DMS 273 (cell line): ENCODE data around the gene TMBIM6.
"Not testable (repeated sequence)": the region's sequence is repeated elsewhere in the genome, so short reads cannot be mapped to it uniquely, and the experiment has no call there.

Source experiments
- DNase-seq: peaks from one replicate; lab custom pipeline; 2025; ENCODE audit not compliant: unreplicated experiment; lab: John Stamatoyannopoulos, UW

Gene TMBIM6

GRCh38 chr12:49728446-49728845 is 12.9 kb upstream of the TMBIM6 start:
- DNase-seq, result no peak

- no peak for DNase-seq
Observed at GRCh38 chr12:49730050-49730449, 11.3 kb upstream of the TMBIM6 start.

DNA sequence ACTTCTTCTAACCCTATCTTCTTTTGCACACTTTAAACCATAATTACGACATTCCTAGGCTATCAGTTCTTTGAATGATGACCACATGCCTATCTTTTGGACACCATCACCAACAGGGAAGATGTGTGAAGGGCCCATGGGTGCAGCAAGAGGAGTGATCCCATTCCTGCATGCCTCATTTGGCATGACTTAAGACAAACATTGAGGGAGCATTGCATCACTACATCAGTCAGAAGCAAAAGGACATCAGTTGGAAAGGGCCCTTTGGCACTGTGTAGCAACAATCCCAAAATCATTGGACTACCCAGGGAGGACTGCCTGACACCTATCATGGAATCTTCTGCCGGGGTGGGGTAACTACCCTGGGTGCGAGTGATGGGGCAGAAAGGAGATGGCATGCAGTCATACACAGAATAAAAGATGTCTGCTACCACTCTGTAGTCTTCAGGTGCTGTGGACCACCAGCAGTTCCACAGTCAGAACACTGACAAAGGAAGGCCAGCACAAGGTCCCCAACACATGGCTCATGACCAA is 10.7 kb upstream of the TMBIM6 start:
- DNase-seq, result no peak

DNA sequence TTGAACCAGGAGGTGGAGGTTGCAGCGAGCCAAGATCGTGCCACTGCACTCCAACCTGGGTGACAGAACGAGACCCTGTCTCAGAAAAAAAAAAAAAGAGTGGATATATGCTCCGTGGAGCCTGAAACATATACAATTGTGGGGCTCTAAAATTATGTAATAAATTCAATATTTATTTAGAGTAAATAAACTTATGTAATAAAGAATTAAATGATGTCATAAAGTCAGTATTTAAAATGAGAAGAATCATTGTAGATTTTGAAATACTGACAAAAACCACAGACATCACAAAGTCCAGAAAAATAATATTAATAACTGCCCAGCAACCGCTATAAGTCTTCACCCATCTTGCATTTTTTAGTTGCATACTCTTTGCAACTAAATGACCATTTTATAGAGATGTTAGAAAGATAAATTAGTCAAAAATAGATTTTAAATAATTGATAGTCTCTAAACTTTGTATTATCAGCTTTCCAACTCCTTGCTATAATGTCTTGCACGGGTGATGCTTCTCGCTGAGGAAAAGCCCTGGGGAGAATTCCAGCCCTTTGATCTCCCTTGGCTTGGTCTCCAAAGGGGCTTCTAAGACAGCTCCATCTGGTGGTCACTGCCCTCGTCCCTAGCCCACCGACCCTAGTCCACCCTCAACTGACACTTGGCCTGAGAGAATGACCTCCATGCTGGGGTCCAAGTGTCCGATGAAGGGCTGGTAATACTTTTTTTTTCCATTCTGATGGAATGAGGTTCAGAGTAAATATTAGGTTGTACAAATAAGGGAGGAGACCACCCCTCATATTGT is 7.9 kb upstream of the TMBIM6 start:
- DNase-seq, result no peak

DNA sequence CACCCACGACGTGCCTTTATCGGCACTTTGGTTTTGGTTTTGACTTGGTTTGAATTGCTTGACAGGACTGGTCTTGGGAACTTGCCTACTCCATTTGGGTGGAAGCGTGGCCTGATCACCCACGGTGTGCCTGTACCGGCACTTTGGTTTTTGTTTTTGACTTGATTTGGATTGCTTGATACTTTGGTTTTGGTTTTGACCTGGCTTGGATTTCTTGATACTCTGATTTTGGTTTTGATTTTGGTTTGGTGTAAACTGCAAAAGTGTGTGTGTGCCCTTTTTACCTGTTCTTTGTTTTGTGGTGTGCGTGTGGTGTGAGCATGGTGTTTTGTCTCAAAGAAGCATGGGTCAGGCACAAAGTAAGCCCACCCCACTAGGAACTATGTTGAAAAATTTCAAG is 6.5 kb upstream of the TMBIM6 start:
- DNase-seq, result not testable (repeated sequence)

DNA sequence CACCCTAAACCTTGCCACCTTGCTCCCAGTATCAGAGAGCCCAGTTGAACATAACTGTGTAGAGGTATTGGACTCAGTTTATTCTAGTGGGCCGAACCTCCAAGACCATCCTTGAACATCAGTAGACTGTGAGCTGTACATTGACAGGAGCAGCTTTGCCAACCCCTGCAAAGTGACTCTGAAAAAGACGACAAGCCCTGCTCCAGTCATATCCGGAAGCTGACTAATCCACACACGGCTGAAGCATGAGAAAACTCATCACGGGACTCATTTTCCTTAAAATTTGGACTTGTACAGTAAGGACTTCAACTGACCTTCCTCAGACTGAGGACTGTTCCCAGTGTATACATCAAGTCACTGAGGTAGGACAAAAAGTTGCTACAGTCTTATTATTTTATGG is 2.6 kb upstream of the TMBIM6 start:
- DNase-seq, result not testable (repeated sequence)

- DNase-seq, result not testable (repeated sequence)
Observed at GRCh38 chr12:49740277-49740676, 1.1 kb upstream of the TMBIM6 start.

GRCh38 chr12:49741882-49742620 is 694 bp downstream of the TMBIM6 start:
- DNase-seq, result peak; percentile 81

GRCh38 chr12:49744363-49744885 is 3.1 kb downstream of the TMBIM6 start:
- no peak for DNase-seq

DNA sequence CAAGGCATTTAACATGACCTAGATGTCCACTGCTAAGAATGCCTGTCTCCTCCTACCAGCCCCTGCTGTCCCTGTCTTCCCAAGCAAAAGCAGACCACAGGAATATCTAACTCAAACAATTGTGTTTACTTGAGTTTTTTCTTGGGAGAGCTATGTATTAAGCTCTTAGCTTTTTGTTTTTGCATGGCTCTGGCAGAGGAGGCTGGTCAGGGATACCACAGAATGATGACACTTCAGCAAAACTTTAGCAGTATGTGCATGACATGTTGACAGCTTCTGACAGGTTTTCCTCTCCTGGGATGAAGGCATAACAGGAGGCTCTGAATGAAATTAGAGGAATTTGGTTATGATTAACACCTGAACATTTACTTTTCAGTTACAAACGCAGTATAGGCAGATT is 6.9 kb downstream of the TMBIM6 start:
- DNase-seq, result no peak

DNA sequence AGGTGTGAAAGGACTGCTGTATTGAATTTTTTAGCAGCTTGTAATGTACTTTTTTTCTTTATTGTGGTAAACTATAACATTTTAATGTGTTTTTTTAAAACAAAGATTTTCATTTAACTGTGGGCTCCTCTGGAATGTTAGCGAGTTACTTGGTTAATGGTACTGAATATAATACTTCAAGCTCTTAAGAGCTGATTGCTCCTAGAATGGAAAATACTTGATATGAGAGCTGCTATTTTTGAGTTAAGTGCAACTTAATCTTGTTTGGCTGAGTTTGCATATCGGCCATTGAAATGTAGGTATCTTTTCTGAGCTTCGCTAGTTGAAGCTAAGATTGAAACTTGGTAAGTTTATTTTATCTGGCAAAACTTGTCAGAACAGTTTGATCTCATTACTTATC is 7.4 kb downstream of the TMBIM6 start:
- DNase-seq, result no peak

DNA sequence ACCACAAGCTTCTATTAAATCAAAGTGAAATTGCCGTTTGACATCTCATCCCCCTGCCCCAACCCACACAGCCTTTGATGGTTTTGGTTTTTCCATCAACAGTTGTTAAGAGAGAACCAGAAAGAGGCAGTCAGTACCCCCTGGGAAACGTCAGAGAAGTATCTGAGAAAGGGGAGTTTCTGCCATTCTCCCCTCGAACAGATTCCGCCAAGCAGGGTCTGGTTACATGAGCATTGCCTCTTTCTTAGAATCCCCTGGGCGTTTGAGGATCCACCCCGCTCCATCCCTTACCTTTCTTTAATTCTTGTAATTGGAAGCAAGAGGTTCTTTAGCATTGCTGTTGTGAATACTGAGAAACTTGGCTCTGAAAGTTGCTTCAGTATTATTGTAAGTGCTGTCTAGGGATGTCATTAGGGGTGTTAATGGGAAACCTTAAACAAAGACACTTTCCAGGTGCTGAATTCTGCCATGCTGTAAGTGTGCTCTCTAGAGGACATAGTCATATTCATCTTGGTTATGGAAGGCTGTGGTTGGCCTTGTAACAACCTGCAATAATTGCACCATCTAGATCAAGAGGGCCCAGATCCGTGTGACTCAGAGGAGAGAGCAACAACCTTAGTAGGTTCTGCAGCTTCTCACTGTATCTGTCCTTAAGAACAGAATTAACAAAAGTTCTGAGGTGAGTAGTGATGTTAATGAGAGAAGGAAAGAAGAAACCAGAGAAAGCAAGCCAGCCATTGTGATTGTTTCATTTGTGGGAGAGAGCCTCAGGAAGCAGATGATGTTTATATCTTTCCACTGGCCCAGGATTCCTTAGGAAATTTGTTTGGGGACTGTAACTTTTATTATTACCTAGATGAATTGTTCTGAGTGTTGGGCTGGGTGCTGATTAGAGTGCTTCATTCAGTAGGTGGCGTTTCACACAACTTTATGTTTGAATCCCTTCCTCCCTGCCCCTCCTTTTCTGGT is 9.0 kb downstream of the TMBIM6 start:
- DNase-seq, result no peak

DNA sequence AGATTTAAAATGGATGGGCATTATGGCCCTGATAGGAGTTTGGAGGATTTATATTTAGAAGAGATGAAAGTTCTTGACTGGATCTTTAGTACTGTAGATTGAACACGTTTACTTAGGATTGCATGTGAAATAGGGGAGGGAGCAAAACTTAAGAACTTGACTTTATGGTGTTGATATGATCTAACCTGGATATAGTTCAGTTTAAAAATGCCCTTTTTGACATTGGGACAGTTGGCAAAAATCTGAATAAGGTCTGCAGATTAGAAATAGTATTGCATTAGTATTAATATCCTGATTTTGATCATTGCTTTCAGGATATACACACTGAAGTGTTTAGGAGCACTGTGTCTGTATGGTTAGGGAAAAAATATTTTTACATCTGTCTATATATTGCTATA is 9.6 kb downstream of the TMBIM6 start:
- DNase-seq, result no peak

- no peak for DNase-seq
Observed at GRCh38 chr12:49761677-49762467, 20.5 kb downstream of the TMBIM6 start.

- DNase-seq, result no peak
Observed at GRCh38 chr12:49762468-49762847, 21.1 kb downstream of the TMBIM6 start.

- peak; percentile 67 for DNase-seq
Observed at GRCh38 chr12:49763006-49763591, 21.7 kb downstream of the TMBIM6 start.

DNA sequence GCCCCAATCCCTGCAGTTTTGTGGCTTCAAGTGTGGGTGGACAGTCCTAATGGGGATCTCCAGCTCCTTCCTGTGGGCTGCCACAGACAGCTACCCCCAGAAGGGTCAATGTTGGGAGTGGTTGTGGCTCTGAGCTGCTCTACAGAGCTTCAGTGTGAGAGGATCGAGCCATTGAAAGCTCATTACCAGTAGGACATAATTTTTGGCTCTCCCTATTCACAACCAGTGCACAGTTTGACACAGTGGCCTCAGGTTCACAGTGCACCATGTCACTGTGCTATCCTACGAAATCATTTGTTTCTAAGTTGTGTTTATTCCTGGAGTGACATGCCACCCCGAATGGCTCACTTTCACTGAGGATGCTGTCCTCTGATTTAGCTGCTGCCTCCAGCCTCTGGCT is 22.8 kb downstream of the TMBIM6 start:
- DNase-seq, result no peak

GRCh38 chr12:49766115-49766455 is 24.7 kb downstream of the TMBIM6 start:
- no peak for DNase-seq

DNA sequence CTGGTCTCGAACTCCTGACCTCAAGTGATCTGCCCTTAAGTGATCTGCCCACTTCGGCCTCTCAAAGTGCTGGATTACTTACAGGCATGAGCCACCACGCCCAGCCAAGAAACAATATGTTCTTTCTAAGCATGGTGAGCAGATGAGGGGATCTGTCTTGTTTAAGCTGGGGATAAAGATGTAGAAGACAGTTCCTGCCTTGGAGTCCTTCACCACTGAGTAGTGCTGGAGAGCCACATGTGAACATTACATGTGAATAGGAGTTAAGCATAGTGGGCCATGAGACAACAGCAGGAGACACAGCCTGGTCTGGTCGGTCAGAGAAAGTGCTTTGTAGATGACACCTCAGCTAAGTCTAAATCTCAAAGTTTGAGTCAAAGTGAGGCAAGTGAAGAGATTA is 26.0 kb downstream of the TMBIM6 start:
- peak; percentile 14 for DNase-seq

- not testable (repeated sequence) for DNase-seq
Observed at GRCh38 chr12:49773102-49773501, 31.7 kb downstream of the TMBIM6 start.
